ENCODE data around the gene ERG. TPM values are rescaled to one million over a fixed set of nuclear protein-coding genes. Genes with fewer than 3 reads are reported as not detected.
A peak's percentile ranks its signal among the peaks of the same experiment; 100 is the strongest.

The ERG gene
- total RNA-seq, 1 experiment from 2014 or later = not detected

- DNase-seq (peak; percentile 16), ATAC-seq (no peak)
- ChIA-PET POLR2A (ENCODE audit: unreplicated experiment) (no interaction called here), CTCF (no interaction called here)
- H3K79me2 ChIP-seq (ENCODE audit: low read length) = no peaks in the 10 kb centered on the region
- H3K36me3 ChIP-seq (ENCODE audit: low read depth, low read length) = no peaks in the 10 kb centered on the region
- H4K20me1 ChIP-seq (ENCODE audit: low read length) = no peaks in the 10 kb centered on the region
- no peak overlapping the region for H2AFZ ChIP-seq (ENCODE audit: low read length)
- no peak for TF ChIP-seq CTCF (conservative IDR thresholded peaks at IDR 0.05; ENCODE audit: low read depth, low read length)
- intact Hi-C loops (cut with micrococcal nuclease) = no loop called here
- BruUV-seq (replicated peaks) = no TSS peak
- no peak overlapping the region for H3K9ac ChIP-seq (ENCODE audit: low read length)
- no peak overlapping the region for H3K4me3 ChIP-seq (ENCODE audit: low read length)
- no peak overlapping the region for H3K27ac ChIP-seq (ENCODE audit: low read length)
- no peaks in the 10 kb centered on the region for H3F3A ChIP-seq (ENCODE audit: low read length, unreplicated experiment)
- H3K9me3 ChIP-seq (ENCODE audit: low read length) = no peaks in the 10 kb centered on the region
- no peak overlapping the region for H3K4me2 ChIP-seq (ENCODE audit: low read length)
- H3K9me2 ChIP-seq (replicated peaks; ENCODE audit: low read length) = no peaks in the 10 kb centered on the region
- peaks cover 12% of the 10 kb centered on the region for H3K4me1 ChIP-seq (ENCODE audit: insufficient read depth, low read length)
- no peaks in the 10 kb centered on the region for H3K27me3 ChIP-seq (ENCODE audit: low read length)
Observed at GRCh38 chr21:38438462-38438893, 59.8 kb downstream of the ERG start.

- Histone ChIP-seq H3K4me1 (ENCODE audit: insufficient read depth, low read length) (peaks cover 12% of the 10 kb centered on the region), H3K27me3 (ENCODE audit: low read length) (no peaks in the 10 kb centered on the region), H3F3A (ENCODE audit: low read length, unreplicated experiment) (no peaks in the 10 kb centered on the region), H4K20me1 (ENCODE audit: low read length) (no peaks in the 10 kb centered on the region), H3K79me2 (ENCODE audit: low read length) (no peaks in the 10 kb centered on the region), H3K36me3 (ENCODE audit: low read depth, low read length) (no peaks in the 10 kb centered on the region), H3K9me3 (ENCODE audit: low read length) (no peaks in the 10 kb centered on the region), H2AFZ (ENCODE audit: low read length) (no peak overlapping the region), H3K4me2 (ENCODE audit: low read length) (no peak overlapping the region), H3K4me3 (ENCODE audit: low read length) (no peak overlapping the region), H3K9ac (ENCODE audit: low read length) (no peak overlapping the region), H3K27ac (ENCODE audit: low read length) (no peak overlapping the region), H3K9me2 (replicated peaks; ENCODE audit: low read length) (no peaks in the 10 kb centered on the region)
- DNase-seq (no peak), ATAC-seq (no peak)
- ChIA-PET POLR2A (ENCODE audit: unreplicated experiment) (no interaction called here), CTCF (no interaction called here)
- no TSS peak for BruUV-seq (replicated peaks)
- intact Hi-C loops (cut with micrococcal nuclease) = no loop called here
- no peak for TF ChIP-seq EZH2 (IDR thresholded peaks at IDR 0.05; ENCODE audit: low read length, unreplicated experiment)
Observed at GRCh38 chr21:38436341-38436740, 61.9 kb downstream of the ERG start.

DNA sequence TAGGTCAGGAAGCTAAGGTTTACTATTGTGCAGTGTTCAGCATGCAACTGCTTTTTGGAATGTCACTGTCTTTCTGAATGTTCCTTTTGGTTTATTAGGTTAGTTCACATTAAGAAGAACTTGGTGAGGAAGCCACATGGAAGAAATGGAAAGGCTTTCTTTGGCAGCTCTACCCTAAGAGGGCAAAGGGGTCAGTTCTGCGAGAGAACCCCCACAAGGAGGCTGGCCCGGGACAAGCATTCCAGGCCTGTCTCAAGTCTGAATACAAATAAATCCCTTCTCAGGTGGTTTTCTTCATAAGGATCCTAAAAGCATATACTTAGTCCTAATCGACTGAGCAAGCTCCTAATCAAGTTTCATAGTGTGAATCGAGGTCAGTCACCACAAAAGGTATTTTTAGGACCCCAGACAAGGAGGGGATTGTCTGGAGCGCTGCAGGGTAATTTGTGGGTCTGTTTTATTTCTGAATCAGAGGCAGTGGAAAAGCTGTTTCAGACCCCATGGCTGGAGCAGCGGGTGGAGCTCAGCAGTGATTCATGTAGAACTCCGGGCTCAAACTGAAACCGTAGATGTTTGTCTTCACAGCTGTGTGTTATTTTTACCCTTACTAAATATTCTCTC, 63.3 kb downstream of the ERG start:
- intact Hi-C loops (cut with micrococcal nuclease) = no loop called here
- peak; percentile 25 for DNase-seq
- H3K9ac ChIP-seq (ENCODE audit: low read length) = no peak overlapping the region
- H3K4me2 ChIP-seq (ENCODE audit: low read length) = peak overlapping the region; percentile 79
- TF ChIP-seq EZH2phosphoT487 (IDR thresholded peaks at IDR 0.05; ENCODE audit: borderline replicate concordance, low read length) = no peak
- TF ChIP-seq CTCF (conservative IDR thresholded peaks at IDR 0.05; ENCODE audit: low read depth, low read length) = no peak
- TF ChIP-seq EZH2 (IDR thresholded peaks at IDR 0.05; ENCODE audit: low read length, unreplicated experiment) = no peak
- ChIA-PET POLR2A (ENCODE audit: unreplicated experiment) (no interaction called here), CTCF (no interaction called here)
- no TSS peak for BruUV-seq (replicated peaks)
- peaks cover 2% of the 10 kb centered on the region for H3K4me1 ChIP-seq (ENCODE audit: insufficient read depth, low read length)
- H3K27me3 ChIP-seq (ENCODE audit: low read length) = no peaks in the 10 kb centered on the region
- no peaks in the 10 kb centered on the region for H3K36me3 ChIP-seq (ENCODE audit: low read depth, low read length)
- no peak for ATAC-seq
- no peaks in the 10 kb centered on the region for H3K79me2 ChIP-seq (ENCODE audit: low read length)
- no peak overlapping the region for H3K27ac ChIP-seq (ENCODE audit: low read length)
- no peaks in the 10 kb centered on the region for H3K9me3 ChIP-seq (ENCODE audit: low read length)
- peak overlapping the region; percentile 70 for H2AFZ ChIP-seq (ENCODE audit: low read length)
- peak overlapping the region; percentile 52 for H3K4me3 ChIP-seq (ENCODE audit: low read length)
- no peaks in the 10 kb centered on the region for H3F3A ChIP-seq (ENCODE audit: low read length, unreplicated experiment)
- no peaks in the 10 kb centered on the region for H3K9me2 ChIP-seq (replicated peaks; ENCODE audit: low read length)
- no peaks in the 10 kb centered on the region for H4K20me1 ChIP-seq (ENCODE audit: low read length)
